H1 (cell line): ENCODE measurements around the gene USP20. TPM values are rescaled to one million over a fixed set of nuclear protein-coding genes. Genes with fewer than 3 reads are reported as not detected.

Experiments used
- CEBPB ChIP-seq: IDR thresholded peaks from 2 replicates; pipeline ENCODE4 v1.6.1; 2012; ENCODE audit warnings: low read depth, low read length
- EGR1 ChIP-seq: IDR thresholded peaks from 2 replicates; pipeline ENCODE4 v1.6.1; 2011; ENCODE audit warnings: low read depth, low read length, borderline replicate concordance
- EP300 ChIP-seq, 2 experiments: IDR thresholded peaks; 1 replicate in 1 of 2; 2 replicates in 1 of 2; pipeline ENCODE4 v1.6.1; 2011 to 2012; ENCODE audit warnings: low read depth in 2 of 2, low read length in 2 of 2, mild to moderate bottlenecking in 2 of 2, borderline replicate concordance in 1 of 2, inconsistent platforms in 1 of 2, moderate library complexity in 1 of 2
- EZH2 ChIP-seq: fragments of 200-600 bp; sonication (generic); IDR thresholded peaks from 2 replicates; pipeline ENCODE4 v1.7.1; 2012; ENCODE audit warnings: low read depth, mild to moderate bottlenecking, moderate library complexity, low read length, inconsistent platforms; ENCODE audit not compliant: severe bottlenecking
- HDAC6 ChIP-seq: IDR thresholded peaks from one replicate; pipeline ENCODE4 v1.7.1; 2012; ENCODE audit warnings: low read depth, mild to moderate bottlenecking, inconsistent platforms, low read length, moderate library complexity
- KDM1A ChIP-seq: fragments of 200-600, 300-600 bp; sonication (generic); IDR thresholded peaks from 2 replicates; pipeline ENCODE4 v1.7.1; 2016; ENCODE audit warnings: mild to moderate bottlenecking, low read length, borderline replicate concordance
- KDM4A ChIP-seq: IDR thresholded peaks from one replicate; pipeline ENCODE4 v1.7.1; 2012; ENCODE audit warnings: low read depth, mild to moderate bottlenecking, moderate library complexity, low read length, inconsistent platforms; ENCODE audit not compliant: severe bottlenecking
- KDM5A ChIP-seq: fragments of 200-600 bp; IDR thresholded peaks from 2 replicates; pipeline ENCODE4 v1.7.1; 2012; ENCODE audit warnings: mild to moderate bottlenecking, low read length, inconsistent platforms, mixed read lengths
- MAX ChIP-seq: IDR thresholded peaks from 2 replicates; pipeline ENCODE4 v1.6.1; 2012; ENCODE audit warnings: inconsistent platforms
- POU5F1 ChIP-seq: IDR thresholded peaks from 2 replicates; pipeline ENCODE4 v1.6.1; 2011; ENCODE audit warnings: low read depth, mild to moderate bottlenecking, low read length, moderate library complexity
- RAD21 ChIP-seq, 2 experiments: IDR thresholded peaks in 1 of 2; conservative IDR thresholded peaks in 1 of 2; 2 replicates each; pipeline ENCODE4 v1.6.1; 2011; ENCODE audit warnings: low read depth in 2 of 2, low read length in 2 of 2, improper control_type of control experiment in 1 of 2, inconsistent platforms in 1 of 2, mild to moderate bottlenecking in 1 of 2, moderate library complexity in 1 of 2
- SRF ChIP-seq: IDR thresholded peaks from 2 replicates; pipeline ENCODE4 v1.6.1; 2011; ENCODE audit warnings: mild to moderate bottlenecking, low read depth, low read length, moderate library complexity
- TBP ChIP-seq: IDR thresholded peaks from 2 replicates; pipeline ENCODE4 v1.6.1; 2011; ENCODE audit warnings: low read depth, low read length, improper control_type of control experiment
- YY1 ChIP-seq: IDR thresholded peaks from 2 replicates; pipeline ENCODE4 v1.6.1; 2011; ENCODE audit warnings: low read depth, mild to moderate bottlenecking, low read length
- ZNF274 ChIP-seq: IDR thresholded peaks from 2 replicates; pipeline ENCODE4 v1.7.0; 2012; ENCODE audit warnings: low read length, borderline replicate concordance; ENCODE audit errors: extremely low read depth
- polyA plus RNA-seq, 7 experiments: library from polyadenylated mRNA; depleted of rRNA in 3 of 7; stranded (reverse) in 5 of 7; unstranded in 2 of 7; fragments of >200 nt in 5 of 7; fragments of 200-250 nt in 2 of 7; gene quantifications; 1 replicate in 5 of 7; 2 replicates in 1 of 7; 4 replicates in 1 of 7; pipeline versions ENCODE4 v1.2.1 to v1.2.3, GENCODE V29; 2011 to 2013; ENCODE audit warnings: missing spikeins in 2 of 7, mixed read lengths in 2 of 7
- total RNA-seq: library from RNA; stranded (reverse); fragmentation: NEBNext Ultra II Directional; extraction: Animal tissue kit (Norgen Biotek cat#: 25700); gene quantifications from 2 replicates; pipeline ENCODE4 v1.2.1, GENCODE V29; 2021
- TF ChIP-seq, protein P1 (sequence below), 3 experiments: IDR thresholded peaks; 1 replicate in 2 of 3; 2 replicates in 1 of 3; pipeline versions ENCODE4 v1.5.1 to v1.6.1; 2011; ENCODE audit warnings: low read length in 3 of 3, mild to moderate bottlenecking in 3 of 3, inconsistent platforms in 2 of 3, low read depth in 1 of 3, moderate library complexity in 1 of 3; ENCODE audit not compliant: insufficient read depth in 1 of 3; ENCODE audit errors: control extremely low read depth in 1 of 3

USP20 gene
- total and polyA plus RNA-seq, 2 of the 8 experiments (the other 6 are each of a cell fraction or from before 2014, with no cell fraction given), result 13.4 to 23.0 TPM

GRCh38 chr9:129823935-129824601 lies 11.2 kb upstream of the USP20 start, which contains the start of gene TOR1A (continued):
- no peak for TF ChIP-seq RAD21 (IDR thresholded peaks at IDR 0.05 in 1 of 2, conservative IDR thresholded peaks at IDR 0.05 in 1 of 2; ENCODE audit: low read depth in 2 of 2, low read length in 2 of 2)
- TF ChIP-seq, protein P1, sequence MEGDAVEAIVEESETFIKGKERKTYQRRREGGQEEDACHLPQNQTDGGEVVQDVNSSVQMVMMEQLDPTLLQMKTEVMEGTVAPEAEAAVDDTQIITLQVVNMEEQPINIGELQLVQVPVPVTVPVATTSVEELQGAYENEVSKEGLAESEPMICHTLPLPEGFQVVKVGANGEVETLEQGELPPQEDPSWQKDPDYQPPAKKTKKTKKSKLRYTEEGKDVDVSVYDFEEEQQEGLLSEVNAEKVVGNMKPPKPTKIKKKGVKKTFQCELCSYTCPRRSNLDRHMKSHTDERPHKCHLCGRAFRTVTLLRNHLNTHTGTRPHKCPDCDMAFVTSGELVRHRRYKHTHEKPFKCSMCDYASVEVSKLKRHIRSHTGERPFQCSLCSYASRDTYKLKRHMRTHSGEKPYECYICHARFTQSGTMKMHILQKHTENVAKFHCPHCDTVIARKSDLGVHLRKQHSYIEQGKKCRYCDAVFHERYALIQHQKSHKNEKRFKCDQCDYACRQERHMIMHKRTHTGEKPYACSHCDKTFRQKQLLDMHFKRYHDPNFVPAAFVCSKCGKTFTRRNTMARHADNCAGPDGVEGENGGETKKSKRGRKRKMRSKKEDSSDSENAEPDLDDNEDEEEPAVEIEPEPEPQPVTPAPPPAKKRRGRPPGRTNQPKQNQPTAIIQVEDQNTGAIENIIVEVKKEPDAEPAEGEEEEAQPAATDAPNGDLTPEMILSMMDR (IDR thresholded peaks at IDR 0.05; ENCODE audit: control extremely low read depth in 1 of 3, insufficient read depth in 1 of 3, low read depth in 1 of 3, low read length in 3 of 3), result no peak
- TF ChIP-seq HDAC6, result no peak
- TF ChIP-seq TBP, result peak; percentile 65
- peak; percentile 80 for TF ChIP-seq MAX
- no peak for TF ChIP-seq CEBPB
- TF ChIP-seq EZH2, result no peak
- peak; percentile 100 for TF ChIP-seq YY1
- 0 out of 2 replicates have a peak, but pooled peaks have one; percentile 46 for TF ChIP-seq EGR1
- no peak for TF ChIP-seq SRF
- no peak for TF ChIP-seq EP300 (IDR thresholded peaks at IDR 0.05; ENCODE audit: borderline replicate concordance in 1 of 2, low read depth in 2 of 2, low read length in 2 of 2)
- TF ChIP-seq KDM1A, result 0 out of 2 replicates have a peak, but pooled peaks have one; percentile 54
- TF ChIP-seq KDM4A, result peak; percentile 70
- TF ChIP-seq POU5F1, result no peak
- no peak for TF ChIP-seq ZNF274
- TF ChIP-seq KDM5A, result 0 out of 2 replicates have a peak, but pooled peaks have one; percentile 28
